PC-3 (cell line): Measurements from ENCODE around the gene PTPRS. TPM values are rescaled to one million over a fixed set of nuclear protein-coding genes. Genes with fewer than 3 reads are reported as not detected.

Source experiments
- ATAC-seq: fragments of 200-7000 bp; cut with Tn5 transposase; 2 replicates; pipeline ENCODE4 v1.9.1; 2020; ENCODE audit warnings: mild to moderate bottlenecking, moderate library complexity
- BruUV-seq: library from RNA; stranded (reverse); fragments of 400-500 nt; replicated peaks from 2 replicates; lab custom pipeline; 2021; lab: Mats Ljungman, UMichigan
- CTCF ChIA-PET: fragments of 300-600 bp; sonication (Branson Sonifier 250); formaldehyde crosslinking; loops from one replicate; lab custom pipeline; 2022; ENCODE audit warnings: antibody characterized with exemption; lab: Charles Lee
- POLR2A ChIA-PET: fragments of 300-600 bp; sonication (Branson Sonifier 250); formaldehyde crosslinking; loops from one replicate; lab custom pipeline; 2022; ENCODE audit warnings: antibody characterized with exemption; ENCODE audit not compliant: unreplicated experiment; lab: Charles Lee
- DNase-seq: peaks from one replicate; pipeline ENCODE4 v3.0.0-alpha.2; 2015
- H2AFZ ChIP-seq: fragments of 300-600 bp; sonication (generic); 2 replicates; pipeline ENCODE4 v1.6.0; 2016; ENCODE audit warnings: antibody characterized with exemption, low read length
- H3F3A ChIP-seq: fragments of 300-600 bp; sonication (generic); one replicate; pipeline ENCODE4 v1.6.0; 2017; ENCODE audit warnings: antibody characterized with exemption, low read length, control low read depth, mild to moderate bottlenecking; ENCODE audit not compliant: unreplicated experiment
- H3K27ac ChIP-seq: fragments of 300-600 bp; sonication (generic); 2 replicates; pipeline ENCODE4 v1.5.1; 2016; ENCODE audit warnings: mild to moderate bottlenecking, low read length
- H3K27me3 ChIP-seq: fragments of 300-600 bp; sonication (generic); 2 replicates; pipeline ENCODE4 v1.6.1; 2016; ENCODE audit warnings: low read length, mixed read lengths
- H3K36me3 ChIP-seq: fragments of 300-600 bp; sonication (generic); 2 replicates; pipeline ENCODE4 v1.6.1; 2016; ENCODE audit warnings: low read depth, mixed run types, low read length, mixed read lengths
- H3K4me1 ChIP-seq: fragments of 300-600 bp; sonication (generic); 2 replicates; pipeline ENCODE4 v1.5.1; 2016; ENCODE audit warnings: low read length; ENCODE audit not compliant: insufficient read depth
- H3K4me2 ChIP-seq: fragments of 300-600 bp; sonication (generic); 2 replicates; pipeline ENCODE4 v1.6.0; 2016; ENCODE audit warnings: low read length
- H3K4me3 ChIP-seq: fragments of 300-600 bp; sonication (generic); 2 replicates; pipeline ENCODE4 v1.5.1; 2016; ENCODE audit warnings: mild to moderate bottlenecking, low read length, mixed read lengths
- H3K79me2 ChIP-seq: fragments of 300-600 bp; sonication (generic); 2 replicates; pipeline ENCODE4 v1.6.1; 2017; ENCODE audit warnings: low read length, mixed read lengths
- H3K9ac ChIP-seq: fragments of 300-600 bp; sonication (generic); 2 replicates; pipeline ENCODE4 v1.6.0; 2016; ENCODE audit warnings: mild to moderate bottlenecking, low read length
- H3K9me2 ChIP-seq: fragments of 300-600 bp; sonication (generic); replicated peaks from 2 replicates; pipeline ENCODE4 v1.6.1; 2016; ENCODE audit warnings: mixed run types, low read length, mixed read lengths
- H3K9me3 ChIP-seq: fragments of 300-600 bp; sonication (generic); 2 replicates; pipeline ENCODE4 v1.6.1; 2016; ENCODE audit warnings: low read length, mixed read lengths
- H4K20me1 ChIP-seq: fragments of 300-600 bp; sonication (generic); 2 replicates; pipeline ENCODE4 v1.6.1; 2016; ENCODE audit warnings: low read length, mixed read lengths
- CTCF ChIP-seq: fragments of 300-600 bp; sonication (generic); conservative IDR thresholded peaks from 2 replicates; pipeline ENCODE4 v1.5.1; 2017; ENCODE audit warnings: antibody characterized with exemption, low read depth, mild to moderate bottlenecking, low read length
- EZH2 ChIP-seq: fragments of 300-600 bp; sonication (generic); IDR thresholded peaks from one replicate; pipeline ENCODE4 v1.6.1; 2017; ENCODE audit warnings: antibody characterized with exemption, mild to moderate bottlenecking, low read length; ENCODE audit not compliant: unreplicated experiment
- EZH2phosphoT487 ChIP-seq: fragments of 300-600 bp; sonication (generic); IDR thresholded peaks from 2 replicates; pipeline ENCODE4 v1.6.1; 2018; ENCODE audit warnings: mild to moderate bottlenecking, antibody characterized with exemption, low read length, borderline replicate concordance
- intact Hi-C: fragments of 100-400 bp; cut with micrococcal nuclease; formaldehyde crosslinking; loops from 2 replicates; pipeline ENCODE4 v1.9.0; 2023
- total RNA-seq: library from RNA; depleted of rRNA; stranded (reverse); fragments of >200 nt; gene quantifications from 2 replicates; pipeline ENCODE4 v1.2.3, GENCODE V29; 2014

Gene PTPRS
- total RNA-seq, 1 experiment from 2014 or later: 106 TPM

- ATAC-seq (no peak), DNase-seq (no peak)
- ChIA-PET CTCF (no interaction called here), POLR2A (no interaction called here)
- no peak overlapping the region for H3K4me2 ChIP-seq
- no peaks in the 10 kb centered on the region for H4K20me1 ChIP-seq
- no peaks in the 10 kb centered on the region for H3K9me2 ChIP-seq
- H3K36me3 ChIP-seq: no peaks in the 10 kb centered on the region
- no peak overlapping the region for H3K9ac ChIP-seq
- no peaks in the 10 kb centered on the region for H3K27me3 ChIP-seq
- H3K79me2 ChIP-seq: no peaks in the 10 kb centered on the region
- intact Hi-C loops: no loop called here
- TF ChIP-seq EZH2 (no peak), EZH2phosphoT487 (no peak), CTCF (no peak)
- no peaks in the 10 kb centered on the region for H3K4me1 ChIP-seq
- no peaks in the 10 kb centered on the region for H3F3A ChIP-seq
- H3K27ac ChIP-seq: no peak overlapping the region
- peaks cover 7% of the 10 kb centered on the region; the same call in 1 of the 2 replicates for H3K9me3 ChIP-seq
- no peak overlapping the region for H2AFZ ChIP-seq
- BruUV-seq: no TSS peak
- H3K4me3 ChIP-seq: no peak overlapping the region
These were observed 11.2 kb upstream of the PTPRS start for GRCh38 chr19:5351731-5352228.

GRCh38 chr19:5349041-5349440 is 8.4 kb upstream of the PTPRS start:
- POLR2A ChIA-PET: no interaction called here
- Histone ChIP-seq H3K79me2 (no peaks in the 10 kb centered on the region), H3K9me3 (peaks cover 7% of the 10 kb centered on the region; the same call in 1 of the 2 replicates), H3F3A (no peaks in the 10 kb centered on the region), H3K36me3 (no peaks in the 10 kb centered on the region), H3K4me1 (peaks cover 17% of the 10 kb centered on the region), H3K9ac (no peak overlapping the region), H3K4me3 (no peak overlapping the region), H3K27ac (no peak overlapping the region), H3K4me2 (no peak overlapping the region), H3K9me2 (no peaks in the 10 kb centered on the region), H3K27me3 (no peaks in the 10 kb centered on the region), H4K20me1 (no peaks in the 10 kb centered on the region), H2AFZ (no peak overlapping the region)
- no peak for TF ChIP-seq EZH2phosphoT487
- TF ChIP-seq CTCF: peak; percentile 37; the same call in 1 of the 2 replicates
- TF ChIP-seq EZH2: no peak
- ATAC-seq (peak; percentile 53; the same call in 1 of the 2 replicates), DNase-seq (peak; percentile 40)
- intact Hi-C loops: no loop called here
- BruUV-seq: no TSS peak
- CTCF ChIA-PET: no interaction called here

- no peak for TF ChIP-seq EZH2
- TF ChIP-seq CTCF: no peak
- no peak for TF ChIP-seq EZH2phosphoT487
- intact Hi-C loops: no loop called here
- DNase-seq (peak; percentile 73), ATAC-seq (peak; percentile 51)
- CTCF ChIA-PET: no interaction called here
- no peak overlapping the region for H3K27ac ChIP-seq
- POLR2A ChIA-PET: no interaction called here
- H3F3A ChIP-seq: no peaks in the 10 kb centered on the region
- no peak overlapping the region for H3K4me3 ChIP-seq
- peaks cover 7% of the 10 kb centered on the region; the same call in 1 of the 2 replicates for H3K9me3 ChIP-seq
- no peaks in the 10 kb centered on the region for H3K9me2 ChIP-seq
- H2AFZ ChIP-seq: peak overlapping the region; percentile 8; the same call in 1 of the 2 replicates
- H3K27me3 ChIP-seq: no peaks in the 10 kb centered on the region
- peaks cover 17% of the 10 kb centered on the region for H3K4me1 ChIP-seq
- no peaks in the 10 kb centered on the region for H3K79me2 ChIP-seq
- no TSS peak for BruUV-seq
- peak overlapping the region; percentile 12 for H3K4me2 ChIP-seq
- no peaks in the 10 kb centered on the region for H4K20me1 ChIP-seq
- no peaks in the 10 kb centered on the region for H3K36me3 ChIP-seq
- H3K9ac ChIP-seq: no peak overlapping the region
These were observed 5.3 kb upstream of the PTPRS start for GRCh38 chr19:5345895-5346386.
